IMR-90 (cell line): ENCODE data around the gene CLSTN3.

Experiments used
- BHLHE40 ChIP-seq: fragments of 150-350 bp; IDR thresholded peaks from 2 replicates; pipeline ENCODE4 v1.6.1; 2016; ENCODE audit warnings: mild to moderate bottlenecking, low read depth, low read length
- MXI1 ChIP-seq: IDR thresholded peaks from 2 replicates; pipeline ENCODE4 v1.6.1; 2012; ENCODE audit warnings: low read depth, mild to moderate bottlenecking, low read length, moderate library complexity, borderline replicate concordance
- RAD21 ChIP-seq: IDR thresholded peaks from 2 replicates; pipeline ENCODE4 v1.6.1; 2012; ENCODE audit warnings: low read length, improper control_type of control experiment
- RCOR1 ChIP-seq: IDR thresholded peaks from 2 replicates; pipeline ENCODE4 v1.6.1; 2012; ENCODE audit warnings: mild to moderate bottlenecking, low read length, improper control_type of control experiment; ENCODE audit not compliant: insufficient replicate concordance
- SMC3 ChIP-seq: fragments of 150-350 bp; IDR thresholded peaks from 2 replicates; pipeline ENCODE4 v1.6.1; 2016; ENCODE audit warnings: low read depth, mild to moderate bottlenecking, antibody characterized with exemption, low read length, moderate library complexity
- TF ChIP-seq, protein P1 (sequence below): conservative IDR thresholded peaks from 2 replicates; pipeline ENCODE4 v1.5.1; 2012; ENCODE audit warnings: mild to moderate bottlenecking, low read depth, low read length, improper control_type of control experiment

DNA sequence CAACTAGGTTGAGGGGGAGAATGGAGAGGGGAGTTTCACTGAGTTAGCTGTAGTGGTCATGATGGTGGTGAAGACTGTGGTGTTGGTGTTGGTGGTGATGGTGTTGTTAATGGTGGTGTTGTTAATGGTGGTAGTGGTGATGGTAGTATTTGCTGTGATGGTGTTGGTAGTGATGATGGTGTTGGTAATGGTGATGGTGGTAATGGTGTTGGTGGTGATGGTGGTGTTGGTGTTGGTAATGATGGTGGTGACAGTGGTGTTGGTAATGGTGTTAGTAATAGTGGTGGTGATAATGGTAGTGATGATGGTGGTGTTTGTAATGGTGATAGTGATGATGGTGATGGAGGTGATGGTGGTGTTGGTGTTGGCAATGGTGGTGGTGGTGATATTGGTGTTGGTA, 47.0 kb upstream of the CLSTN3 start:
- TF ChIP-seq, protein P1, sequence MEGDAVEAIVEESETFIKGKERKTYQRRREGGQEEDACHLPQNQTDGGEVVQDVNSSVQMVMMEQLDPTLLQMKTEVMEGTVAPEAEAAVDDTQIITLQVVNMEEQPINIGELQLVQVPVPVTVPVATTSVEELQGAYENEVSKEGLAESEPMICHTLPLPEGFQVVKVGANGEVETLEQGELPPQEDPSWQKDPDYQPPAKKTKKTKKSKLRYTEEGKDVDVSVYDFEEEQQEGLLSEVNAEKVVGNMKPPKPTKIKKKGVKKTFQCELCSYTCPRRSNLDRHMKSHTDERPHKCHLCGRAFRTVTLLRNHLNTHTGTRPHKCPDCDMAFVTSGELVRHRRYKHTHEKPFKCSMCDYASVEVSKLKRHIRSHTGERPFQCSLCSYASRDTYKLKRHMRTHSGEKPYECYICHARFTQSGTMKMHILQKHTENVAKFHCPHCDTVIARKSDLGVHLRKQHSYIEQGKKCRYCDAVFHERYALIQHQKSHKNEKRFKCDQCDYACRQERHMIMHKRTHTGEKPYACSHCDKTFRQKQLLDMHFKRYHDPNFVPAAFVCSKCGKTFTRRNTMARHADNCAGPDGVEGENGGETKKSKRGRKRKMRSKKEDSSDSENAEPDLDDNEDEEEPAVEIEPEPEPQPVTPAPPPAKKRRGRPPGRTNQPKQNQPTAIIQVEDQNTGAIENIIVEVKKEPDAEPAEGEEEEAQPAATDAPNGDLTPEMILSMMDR, result no peak
- TF ChIP-seq SMC3, result no peak
- TF ChIP-seq RAD21, result no peak
- no peak for TF ChIP-seq RCOR1
- TF ChIP-seq MXI1, result no peak
- TF ChIP-seq BHLHE40, result no peak
